WTC11 (cell line): Measurements from ENCODE around the gene SNAPC4. TPM values are rescaled to one million over a fixed set of nuclear protein-coding genes. Genes with fewer than 3 reads are reported as not detected.

Source experiments
- ATAC-seq: fragments of 200-7000 bp; cut with Tn5 transposase; 2 replicates; pipeline ENCODE4 v1.10.0; 2021; ENCODE audit warnings: mild to moderate bottlenecking, moderate library complexity
- CTCF ChIA-PET: fragments of 300-600 bp; sonication (Branson Sonifier 250); formaldehyde crosslinking; loops from one replicate; lab custom pipeline; 2021; ENCODE audit warnings: antibody characterized with exemption; lab: Charles Lee
- POLR2A ChIA-PET: fragments of 350-600 bp; sonication (Branson Sonifier 250); formaldehyde crosslinking; loops from one replicate; lab custom pipeline; 2021; ENCODE audit warnings: antibody characterized with exemption; lab: Charles Lee
- DNase-seq: peaks from one replicate; pipeline ENCODE4 v3.0.0; 2021; ENCODE audit warnings: low spot score
- H3K27ac Mint-ChIP-seq: 2 replicates; pipeline ENCODE4 v1.8.0; 2021; ENCODE audit warnings: mixed read lengths
- H3K27me3 Mint-ChIP-seq: 2 replicates; pipeline ENCODE4 v1.8.0; 2021; ENCODE audit warnings: low read depth, mild to moderate bottlenecking, moderate library complexity, mixed read lengths
- H3K36me3 Mint-ChIP-seq: 2 replicates; pipeline ENCODE4 v1.8.0; 2021; ENCODE audit warnings: mixed read lengths
- H3K4me1 Mint-ChIP-seq: 2 replicates; pipeline ENCODE4 v1.8.0; 2022; ENCODE audit warnings: mixed read lengths
- H3K4me3 Mint-ChIP-seq: 2 replicates; pipeline ENCODE4 v1.8.0; 2021; ENCODE audit warnings: mild to moderate bottlenecking, moderate library complexity, mixed read lengths
- H3K9me3 Mint-ChIP-seq: 2 replicates; pipeline ENCODE4 v1.8.0; 2021; ENCODE audit warnings: mixed read lengths
- ESRRA ChIP-seq: sonication (generic); formaldehyde crosslinking; IDR thresholded peaks from 2 replicates; pipeline ENCODE4 v1.8.1; 2022; ENCODE audit warnings: mild to moderate bottlenecking, missing genetic modification reagents, borderline replicate concordance
- GABPB1 ChIP-seq: sonication (generic); formaldehyde crosslinking; IDR thresholded peaks from 2 replicates; pipeline ENCODE4 v1.8.1; 2023; ENCODE audit warnings: mild to moderate bottlenecking, missing genetic modification reagents
- JUN ChIP-seq: sonication (generic); formaldehyde crosslinking; IDR thresholded peaks from 2 replicates; pipeline ENCODE4 v1.8.0; 2023; ENCODE audit warnings: mild to moderate bottlenecking, missing genetic modification reagents
- NFE2L1 ChIP-seq: sonication (generic); formaldehyde crosslinking; IDR thresholded peaks from 2 replicates; pipeline ENCODE4 v1.8.1; 2023; ENCODE audit warnings: missing genetic modification reagents
- NFYB ChIP-seq: sonication (generic); formaldehyde crosslinking; conservative IDR thresholded peaks from 2 replicates; pipeline ENCODE4 v1.8.0; 2022; ENCODE audit warnings: low read depth, missing genetic modification reagents
- OVOL2 ChIP-seq: fragments of 250-450 bp; sonication (Bioruptor Pico); IDR thresholded peaks from 2 replicates; pipeline ENCODE4 v1.9.0; 2021; ENCODE audit warnings: mild to moderate bottlenecking, borderline replicate concordance
- RELA ChIP-seq: sonication (generic); formaldehyde crosslinking; IDR thresholded peaks from 2 replicates; pipeline ENCODE4 v1.8.1; 2022; ENCODE audit warnings: missing genetic modification reagents, mild to moderate bottlenecking, borderline replicate concordance
- TCF7 ChIP-seq: sonication (generic); formaldehyde crosslinking; IDR thresholded peaks from 2 replicates; pipeline ENCODE4 v1.8.0; 2022; ENCODE audit warnings: mild to moderate bottlenecking, low read depth, missing genetic modification reagents, moderate library complexity
- TEAD4 ChIP-seq: sonication (generic); formaldehyde crosslinking; IDR thresholded peaks from 2 replicates; pipeline ENCODE4 v1.8.0; 2022; ENCODE audit warnings: mild to moderate bottlenecking, missing genetic modification reagents
- TP53 ChIP-seq: sonication (generic); formaldehyde crosslinking; IDR thresholded peaks from 2 replicates; pipeline ENCODE4 v1.8.1; 2023; ENCODE audit warnings: mild to moderate bottlenecking, missing genetic modification reagents
- ZBTB21 ChIP-seq: sonication (generic); formaldehyde crosslinking; IDR thresholded peaks from 2 replicates; pipeline ENCODE4 v1.8.1; 2023; ENCODE audit warnings: mild to moderate bottlenecking, missing genetic modification reagents, borderline replicate concordance
- total RNA-seq: library from RNA; stranded (reverse); gene quantifications from 3 replicates; pipeline ENCODE4 v1.2.3, GENCODE V29; 2021
- TF ChIP-seq, protein P1 (sequence below): sonication (generic); formaldehyde crosslinking; IDR thresholded peaks from 2 replicates; pipeline ENCODE4 v1.8.1; 2022; ENCODE audit warnings: low read depth, missing genetic modification reagents, borderline replicate concordance
- TF ChIP-seq, protein P2 (sequence below): fragments of 250-450 bp; sonication (Bioruptor Pico); IDR thresholded peaks from 2 replicates; pipeline ENCODE4 v1.9.0; 2021; ENCODE audit warnings: moderate library complexity, mild to moderate bottlenecking, inconsistent platforms, borderline replicate concordance
- TF ChIP-seq, protein P3 (sequence below): sonication (generic); formaldehyde crosslinking; IDR thresholded peaks from 2 replicates; pipeline ENCODE4 v1.8.0; 2023; ENCODE audit warnings: missing genetic modification reagents, mild to moderate bottlenecking, borderline replicate concordance
- TF ChIP-seq, protein P4 (sequence below): sonication (generic); formaldehyde crosslinking; IDR thresholded peaks from 2 replicates; pipeline ENCODE4 v1.8.0; 2022; ENCODE audit warnings: mild to moderate bottlenecking, missing genetic modification reagents
- TF ChIP-seq, protein P5 (sequence below): sonication (generic); formaldehyde crosslinking; IDR thresholded peaks from 2 replicates; pipeline ENCODE4 v1.8.0; 2022; ENCODE audit warnings: mild to moderate bottlenecking, missing genetic modification reagents
- TF ChIP-seq, protein P6 (sequence below): sonication (generic); formaldehyde crosslinking; IDR thresholded peaks from 2 replicates; pipeline ENCODE4 v1.8.1; 2023; ENCODE audit warnings: mild to moderate bottlenecking, missing genetic modification reagents

Gene SNAPC4
- total RNA-seq, 1 experiment from 2014 or later: 22.8 TPM

DNA sequence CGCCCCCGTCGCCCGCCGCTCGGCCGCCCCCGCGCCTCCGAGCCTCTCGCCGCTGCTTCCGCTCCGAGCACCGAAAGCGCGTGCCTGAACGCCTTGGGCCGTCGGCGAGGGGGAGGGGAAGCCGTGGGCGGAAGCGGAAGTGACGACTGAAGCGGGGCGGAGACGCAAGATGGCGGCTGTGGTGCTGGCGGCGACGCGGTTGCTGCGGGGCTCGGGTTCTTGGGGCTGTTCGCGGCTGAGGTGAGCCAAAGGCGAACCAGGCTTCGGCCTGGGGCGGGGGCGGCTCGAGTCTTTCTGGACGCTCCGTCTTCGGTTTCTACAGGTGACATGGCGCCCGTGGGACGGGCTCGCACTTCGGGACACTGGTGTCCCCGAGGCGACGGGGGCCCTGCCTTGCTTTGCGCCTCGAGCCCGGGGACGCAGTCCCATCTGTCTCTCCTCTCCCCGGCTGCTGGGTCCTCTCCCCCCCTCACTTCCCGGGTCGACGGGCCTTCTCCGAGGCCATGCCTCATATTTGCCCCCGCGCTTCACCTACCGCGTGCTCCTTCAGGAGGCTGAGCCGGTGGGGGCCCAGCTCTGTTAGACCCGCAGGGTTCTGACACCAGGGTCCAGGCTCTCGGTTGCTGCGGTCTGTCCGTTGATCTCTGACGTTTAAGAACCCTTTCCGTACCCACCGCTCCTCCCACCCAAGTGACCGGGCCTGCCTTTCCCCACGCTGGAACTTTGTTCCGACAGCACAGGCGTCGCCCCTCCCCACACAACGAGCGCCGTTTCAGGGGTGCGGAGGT, 10.7 kb upstream of the SNAPC4 start, which contains the start of the genes ENTR1 and PMPCA (continued):
- TF ChIP-seq, protein P1, sequence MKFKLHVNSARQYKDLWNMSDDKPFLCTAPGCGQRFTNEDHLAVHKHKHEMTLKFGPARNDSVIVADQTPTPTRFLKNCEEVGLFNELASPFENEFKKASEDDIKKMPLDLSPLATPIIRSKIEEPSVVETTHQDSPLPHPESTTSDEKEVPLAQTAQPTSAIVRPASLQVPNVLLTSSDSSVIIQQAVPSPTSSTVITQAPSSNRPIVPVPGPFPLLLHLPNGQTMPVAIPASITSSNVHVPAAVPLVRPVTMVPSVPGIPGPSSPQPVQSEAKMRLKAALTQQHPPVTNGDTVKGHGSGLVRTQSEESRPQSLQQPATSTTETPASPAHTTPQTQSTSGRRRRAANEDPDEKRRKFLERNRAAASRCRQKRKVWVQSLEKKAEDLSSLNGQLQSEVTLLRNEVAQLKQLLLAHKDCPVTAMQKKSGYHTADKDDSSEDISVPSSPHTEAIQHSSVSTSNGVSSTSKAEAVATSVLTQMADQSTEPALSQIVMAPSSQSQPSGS (CRISPR knock-in tag): no peak
- TF ChIP-seq ZBTB21 (no peak), TEAD4 (no peak)
- TF ChIP-seq, protein P2, sequence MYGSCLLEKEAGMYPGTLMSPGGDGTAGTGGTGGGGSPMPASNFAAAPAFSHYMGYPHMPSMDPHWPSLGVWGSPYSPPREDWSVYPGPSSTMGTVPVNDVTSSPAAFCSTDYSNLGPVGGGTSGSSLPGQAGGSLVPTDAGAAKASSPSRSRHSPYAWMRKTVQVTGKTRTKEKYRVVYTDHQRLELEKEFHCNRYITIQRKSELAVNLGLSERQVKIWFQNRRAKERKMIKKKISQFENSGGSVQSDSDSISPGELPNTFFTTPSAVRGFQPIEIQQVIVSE (CRISPR knock-in tag): no peak

DNA sequence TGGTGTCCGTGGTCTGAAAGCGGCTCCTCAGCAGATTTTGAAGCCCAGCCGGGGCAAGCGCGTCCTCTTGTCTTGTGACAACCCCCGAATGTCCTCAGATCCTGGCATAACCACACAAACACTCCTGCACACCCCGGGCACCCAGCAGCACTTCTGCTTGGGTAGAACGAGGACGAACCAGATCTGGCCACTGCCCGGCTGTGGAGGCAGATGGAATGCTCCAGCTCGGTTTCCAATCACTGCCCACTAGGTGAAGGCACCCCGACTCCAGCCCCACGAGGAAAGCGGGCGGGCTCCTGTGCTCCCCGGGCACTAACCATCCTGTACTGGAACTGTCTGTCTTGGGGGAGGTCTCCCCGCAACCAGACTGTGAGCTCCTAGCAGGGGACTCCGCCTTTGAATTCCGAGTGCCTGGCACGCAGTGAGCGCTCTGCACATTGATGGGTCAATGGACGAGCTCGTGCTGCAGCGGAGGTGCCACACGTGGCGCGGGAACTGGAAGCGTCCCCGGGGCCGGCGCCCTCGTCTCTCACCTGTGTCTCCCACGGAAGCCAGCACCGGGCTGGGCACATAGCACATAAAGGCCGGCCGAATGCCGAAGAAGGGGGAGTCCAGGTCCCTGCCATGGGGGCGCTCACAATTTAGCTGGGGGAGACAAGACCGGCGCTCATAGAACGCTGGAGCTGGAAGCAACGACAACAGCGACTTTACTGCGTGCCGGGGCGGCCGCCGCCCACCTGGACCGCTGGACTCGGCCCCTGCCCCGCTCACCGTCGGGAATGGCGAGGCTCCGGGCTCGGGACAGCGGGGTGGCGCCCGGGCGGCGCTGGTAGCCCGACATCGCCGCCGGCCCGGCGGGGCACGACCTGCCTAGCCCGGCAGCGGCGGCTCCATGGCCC, 9.8 kb upstream of the SNAPC4 start:
- Mint-ChIP-seq H3K4me3 (peak overlapping the region; percentile 88), H3K4me1 (peaks cover 27% of the 10 kb centered on the region), H3K9me3 (no peaks in the 10 kb centered on the region)
- CTCF ChIA-PET: interaction anchor here (0.7 to 2.4 kb wide), 11 partner anchors 9 to 262 kb away, joined by 3 to 11 read pairs (median 4); partner anchors contain the start of gene DNLZ
- TF ChIP-seq GABPB1 (CRISPR knock-in tag) (0 out of 2 replicates have a peak, but pooled peaks have one; percentile 16), JUN (CRISPR knock-in tag) (0 out of 2 replicates have a peak, but pooled peaks have one; percentile 50), ESRRA (CRISPR knock-in tag) (peak; percentile 43; the same call in 1 of the 2 replicates), RELA (CRISPR knock-in tag) (0 out of 2 replicates have a peak, but pooled peaks have one; percentile 23), TEAD4 (0 out of 2 replicates have a peak, but pooled peaks have one; percentile 19), TCF7 (CRISPR knock-in tag) (no peak), NFYB (CRISPR knock-in tag) (no peak), NFE2L1 (CRISPR knock-in tag) (no peak), OVOL2 (CRISPR knock-in tag) (no peak), TP53 (CRISPR knock-in tag) (0 out of 2 replicates have a peak, but pooled peaks have one; percentile 21)
- TF ChIP-seq, protein P3, sequence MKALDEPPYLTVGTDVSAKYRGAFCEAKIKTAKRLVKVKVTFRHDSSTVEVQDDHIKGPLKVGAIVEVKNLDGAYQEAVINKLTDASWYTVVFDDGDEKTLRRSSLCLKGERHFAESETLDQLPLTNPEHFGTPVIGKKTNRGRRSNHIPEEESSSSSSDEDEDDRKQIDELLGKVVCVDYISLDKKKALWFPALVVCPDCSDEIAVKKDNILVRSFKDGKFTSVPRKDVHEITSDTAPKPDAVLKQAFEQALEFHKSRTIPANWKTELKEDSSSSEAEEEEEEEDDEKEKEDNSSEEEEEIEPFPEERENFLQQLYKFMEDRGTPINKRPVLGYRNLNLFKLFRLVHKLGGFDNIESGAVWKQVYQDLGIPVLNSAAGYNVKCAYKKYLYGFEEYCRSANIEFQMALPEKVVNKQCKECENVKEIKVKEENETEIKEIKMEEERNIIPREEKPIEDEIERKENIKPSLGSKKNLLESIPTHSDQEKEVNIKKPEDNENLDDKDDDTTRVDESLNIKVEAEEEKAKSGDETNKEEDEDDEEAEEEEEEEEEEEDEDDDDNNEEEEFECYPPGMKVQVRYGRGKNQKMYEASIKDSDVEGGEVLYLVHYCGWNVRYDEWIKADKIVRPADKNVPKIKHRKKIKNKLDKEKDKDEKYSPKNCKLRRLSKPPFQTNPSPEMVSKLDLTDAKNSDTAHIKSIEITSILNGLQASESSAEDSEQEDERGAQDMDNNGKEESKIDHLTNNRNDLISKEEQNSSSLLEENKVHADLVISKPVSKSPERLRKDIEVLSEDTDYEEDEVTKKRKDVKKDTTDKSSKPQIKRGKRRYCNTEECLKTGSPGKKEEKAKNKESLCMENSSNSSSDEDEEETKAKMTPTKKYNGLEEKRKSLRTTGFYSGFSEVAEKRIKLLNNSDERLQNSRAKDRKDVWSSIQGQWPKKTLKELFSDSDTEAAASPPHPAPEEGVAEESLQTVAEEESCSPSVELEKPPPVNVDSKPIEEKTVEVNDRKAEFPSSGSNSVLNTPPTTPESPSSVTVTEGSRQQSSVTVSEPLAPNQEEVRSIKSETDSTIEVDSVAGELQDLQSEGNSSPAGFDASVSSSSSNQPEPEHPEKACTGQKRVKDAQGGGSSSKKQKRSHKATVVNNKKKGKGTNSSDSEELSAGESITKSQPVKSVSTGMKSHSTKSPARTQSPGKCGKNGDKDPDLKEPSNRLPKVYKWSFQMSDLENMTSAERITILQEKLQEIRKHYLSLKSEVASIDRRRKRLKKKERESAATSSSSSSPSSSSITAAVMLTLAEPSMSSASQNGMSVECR: 0 out of 2 replicates have a peak, but pooled peaks have one; percentile 66
- TF ChIP-seq, protein P4, sequence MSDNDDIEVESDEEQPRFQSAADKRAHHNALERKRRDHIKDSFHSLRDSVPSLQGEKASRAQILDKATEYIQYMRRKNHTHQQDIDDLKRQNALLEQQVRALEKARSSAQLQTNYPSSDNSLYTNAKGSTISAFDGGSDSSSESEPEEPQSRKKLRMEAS (CRISPR knock-in tag): peak; percentile 48; the same call in 1 of the 2 replicates
- TF ChIP-seq, protein P5, sequence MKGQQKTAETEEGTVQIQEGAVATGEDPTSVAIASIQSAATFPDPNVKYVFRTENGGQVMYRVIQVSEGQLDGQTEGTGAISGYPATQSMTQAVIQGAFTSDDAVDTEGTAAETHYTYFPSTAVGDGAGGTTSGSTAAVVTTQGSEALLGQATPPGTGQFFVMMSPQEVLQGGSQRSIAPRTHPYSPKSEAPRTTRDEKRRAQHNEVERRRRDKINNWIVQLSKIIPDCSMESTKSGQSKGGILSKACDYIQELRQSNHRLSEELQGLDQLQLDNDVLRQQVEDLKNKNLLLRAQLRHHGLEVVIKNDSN (CRISPR knock-in tag): peak; percentile 44
- TF ChIP-seq, protein P6, sequence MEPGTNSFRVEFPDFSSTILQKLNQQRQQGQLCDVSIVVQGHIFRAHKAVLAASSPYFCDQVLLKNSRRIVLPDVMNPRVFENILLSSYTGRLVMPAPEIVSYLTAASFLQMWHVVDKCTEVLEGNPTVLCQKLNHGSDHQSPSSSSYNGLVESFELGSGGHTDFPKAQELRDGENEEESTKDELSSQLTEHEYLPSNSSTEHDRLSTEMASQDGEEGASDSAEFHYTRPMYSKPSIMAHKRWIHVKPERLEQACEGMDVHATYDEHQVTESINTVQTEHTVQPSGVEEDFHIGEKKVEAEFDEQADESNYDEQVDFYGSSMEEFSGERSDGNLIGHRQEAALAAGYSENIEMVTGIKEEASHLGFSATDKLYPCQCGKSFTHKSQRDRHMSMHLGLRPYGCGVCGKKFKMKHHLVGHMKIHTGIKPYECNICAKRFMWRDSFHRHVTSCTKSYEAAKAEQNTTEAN: 0 out of 2 replicates have a peak, but pooled peaks have one; percentile 27
- TF ChIP-seq, all 79 proteins: peak for 10
- H3K36me3 Mint-ChIP-seq: peaks cover 73% of the 10 kb centered on the region
- H3K27ac Mint-ChIP-seq: peak overlapping the region; percentile 90
- POLR2A ChIA-PET: interaction anchor here (0.8 to 1.2 kb wide), 5 partner anchors 9 to 51 kb away, joined by 3 to 5 read pairs (median 3); no protein-coding TSS in a partner anchor
- DNase-seq: peak; percentile 36
- ATAC-seq: peak; percentile 27
- no peaks in the 10 kb centered on the region for H3K27me3 Mint-ChIP-seq
